T-helper 1 cell treated with Interleukin-12 subunit alpha and Interleukin-12 subunit beta and Interleukin-4 antibody, amounts not matched to agents 30 μg/mL and 1 μg/mL, for 36 hours (primary cell): ENCODE measurements around the gene SH3RF2.
"Not testable (repeated sequence)": the region's sequence is repeated elsewhere in the genome, so short reads cannot be mapped to it uniquely, and the experiment has no call there.

ENCODE experiments used
- H3K27ac Mint-ChIP-seq: one replicate; pipeline ENCODE4 v1.8.0; 2021; ENCODE audit warnings: mild to moderate bottlenecking, mixed read lengths
- H3K27me3 Mint-ChIP-seq: one replicate; pipeline ENCODE4 v1.8.0; 2021; ENCODE audit warnings: low read depth, mixed read lengths
- H3K36me3 Mint-ChIP-seq: one replicate; pipeline ENCODE4 v1.8.0; 2021; ENCODE audit warnings: low read depth, mixed read lengths
- H3K4me1 Mint-ChIP-seq: one replicate; pipeline ENCODE4 v1.8.0; 2021; ENCODE audit warnings: low read depth, mixed read lengths
- H3K4me3 Mint-ChIP-seq: one replicate; pipeline ENCODE4 v1.8.0; 2021; ENCODE audit warnings: mild to moderate bottlenecking, moderate library complexity, mixed read lengths
- H3K9me3 Mint-ChIP-seq: one replicate; pipeline ENCODE4 v1.8.0; 2021; ENCODE audit warnings: mixed read lengths

Gene SH3RF2

DNA sequence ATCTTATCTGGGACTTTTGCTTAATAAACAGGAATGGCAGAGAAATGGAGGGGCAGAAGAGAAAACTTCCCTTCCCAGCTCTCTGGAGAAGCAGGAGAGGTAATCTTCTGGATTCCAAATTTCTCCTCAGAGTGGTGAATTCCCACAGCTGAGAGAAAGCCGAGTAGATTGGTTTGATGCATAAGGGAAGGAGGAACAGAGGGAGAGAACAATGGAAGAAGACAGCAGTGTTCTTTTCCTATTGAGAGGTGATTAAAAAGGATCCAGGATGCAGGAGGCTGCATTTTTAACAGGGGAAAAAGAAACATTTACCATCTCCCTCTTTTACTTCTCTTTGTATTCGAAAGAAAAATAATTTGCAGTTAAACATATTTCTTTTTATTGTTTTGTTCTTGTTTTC is 13.1 kb downstream of the SH3RF2 start:
- H3K4me1 Mint-ChIP-seq, result peaks cover 21% of the 10 kb centered on the region
- H3K9me3 Mint-ChIP-seq, result no peaks in the 10 kb centered on the region
- H3K36me3 Mint-ChIP-seq, result no peaks in the 10 kb centered on the region
- H3K4me3 Mint-ChIP-seq, result no peak overlapping the region
- H3K27ac Mint-ChIP-seq, result no peak overlapping the region
- H3K27me3 Mint-ChIP-seq, result peaks cover 48% of the 10 kb centered on the region

- no peaks in the 10 kb centered on the region for H3K9me3 Mint-ChIP-seq
Measured at GRCh38 chr5:145951071-145951470, 14.7 kb downstream of the SH3RF2 start.

DNA sequence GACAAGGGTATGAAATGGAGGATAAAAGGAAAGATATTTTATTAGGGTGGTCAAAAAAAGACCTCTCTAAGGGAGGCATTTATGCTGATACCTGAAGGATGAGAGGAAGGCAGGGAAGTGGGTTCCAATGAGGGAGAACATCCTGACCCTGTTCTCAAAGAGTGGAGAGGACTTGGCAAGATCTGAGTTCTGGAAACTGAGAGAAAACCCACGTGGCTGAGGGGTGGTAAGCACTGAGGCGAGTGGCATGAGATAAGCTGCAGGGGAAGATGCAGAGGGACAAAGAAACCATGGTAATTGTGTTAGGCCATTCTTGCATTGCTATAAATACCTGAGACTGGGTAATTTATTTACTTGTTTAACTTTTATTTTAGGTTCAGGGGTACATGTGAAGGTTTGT is 16.8 kb downstream of the SH3RF2 start:
- H3K4me3 Mint-ChIP-seq, result no peak overlapping the region
- peaks cover 53% of the 10 kb centered on the region for H3K27me3 Mint-ChIP-seq
- no peaks in the 10 kb centered on the region for H3K36me3 Mint-ChIP-seq
- no peaks in the 10 kb centered on the region for H3K4me1 Mint-ChIP-seq
- no peak overlapping the region for H3K27ac Mint-ChIP-seq
- H3K9me3 Mint-ChIP-seq, result no peaks in the 10 kb centered on the region

More at GRCh38 chr5:145951071-145951470, 14.7 kb downstream of the SH3RF2 start:
- peaks cover 48% of the 10 kb centered on the region for H3K27me3 Mint-ChIP-seq
- H3K4me3 Mint-ChIP-seq, result no peak overlapping the region
- peaks cover 10% of the 10 kb centered on the region for H3K4me1 Mint-ChIP-seq
- no peak overlapping the region for H3K27ac Mint-ChIP-seq
- H3K36me3 Mint-ChIP-seq, result no peaks in the 10 kb centered on the region

DNA sequence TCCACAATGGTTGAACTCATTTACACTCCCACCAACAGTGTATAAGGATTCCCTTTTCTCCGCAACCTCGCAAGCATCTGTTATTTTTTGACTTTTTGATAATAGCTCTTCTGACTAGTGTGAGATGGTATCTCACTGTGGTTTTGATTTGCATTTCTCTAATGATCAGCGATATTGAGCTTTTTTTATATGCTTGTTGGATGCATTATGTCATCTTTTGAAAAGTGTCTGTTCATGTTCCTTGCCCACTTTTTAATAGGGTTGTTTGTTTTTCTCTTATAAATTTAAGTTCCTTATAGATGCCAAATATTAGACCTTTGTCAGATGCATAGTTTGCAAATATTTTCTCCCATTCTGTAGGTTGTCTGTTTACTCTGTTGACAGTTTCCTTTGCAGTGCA is 17.8 kb downstream of the SH3RF2 start:
- peaks cover 49% of the 10 kb centered on the region for H3K27me3 Mint-ChIP-seq
- not testable (repeated sequence) for H3K4me1 Mint-ChIP-seq, H3K27ac Mint-ChIP-seq, H3K4me3 Mint-ChIP-seq, H3K36me3 Mint-ChIP-seq, H3K9me3 Mint-ChIP-seq

DNA sequence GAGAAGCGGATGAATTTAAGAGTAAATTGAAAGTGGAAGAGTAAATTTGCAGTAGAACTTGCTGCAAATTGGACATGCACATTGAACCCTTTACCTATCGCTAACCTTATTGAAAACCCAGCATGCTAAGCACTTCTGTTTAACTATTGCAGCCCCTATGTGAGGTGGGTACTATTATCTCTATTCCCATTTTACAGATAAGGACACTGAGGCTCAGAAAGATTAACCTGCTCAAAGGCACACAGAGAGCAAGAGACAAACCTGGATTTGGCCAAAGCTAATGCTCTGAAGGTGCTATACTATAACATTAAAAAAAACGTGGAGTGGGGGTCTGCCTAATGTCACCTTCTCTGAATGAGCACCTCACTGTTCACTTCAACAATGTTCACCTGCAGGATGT is 21.0 kb downstream of the SH3RF2 start:
- no peaks in the 10 kb centered on the region for H3K9me3 Mint-ChIP-seq
- H3K4me3 Mint-ChIP-seq, result no peak overlapping the region
- H3K27me3 Mint-ChIP-seq, result peaks cover 35% of the 10 kb centered on the region
- H3K27ac Mint-ChIP-seq, result no peak overlapping the region
- H3K4me1 Mint-ChIP-seq, result no peaks in the 10 kb centered on the region
- no peaks in the 10 kb centered on the region for H3K36me3 Mint-ChIP-seq

DNA sequence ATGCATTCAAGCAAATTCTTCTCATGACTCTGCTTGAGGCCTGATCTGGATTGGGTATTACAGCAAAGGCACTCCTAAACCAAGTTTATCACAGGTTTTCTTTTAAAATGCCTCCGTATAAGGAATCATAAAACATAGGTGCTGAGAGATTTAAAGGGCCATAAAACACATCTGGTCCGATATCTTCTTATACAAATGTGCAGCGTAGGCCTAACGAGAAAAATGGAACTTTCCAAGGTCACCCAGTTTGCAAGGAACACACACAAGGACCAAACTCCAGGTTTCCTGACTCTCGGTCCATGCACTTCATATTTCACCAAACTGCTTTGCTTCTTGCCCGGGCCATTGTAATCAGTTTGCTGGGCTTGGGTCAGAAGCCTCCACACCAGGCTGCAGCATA is 22.1 kb downstream of the SH3RF2 start:
- Mint-ChIP-seq H3K27ac (no peak overlapping the region), H3K36me3 (no peaks in the 10 kb centered on the region), H3K4me1 (no peaks in the 10 kb centered on the region), H3K9me3 (no peaks in the 10 kb centered on the region), H3K4me3 (no peak overlapping the region), H3K27me3 (peaks cover 29% of the 10 kb centered on the region)

DNA sequence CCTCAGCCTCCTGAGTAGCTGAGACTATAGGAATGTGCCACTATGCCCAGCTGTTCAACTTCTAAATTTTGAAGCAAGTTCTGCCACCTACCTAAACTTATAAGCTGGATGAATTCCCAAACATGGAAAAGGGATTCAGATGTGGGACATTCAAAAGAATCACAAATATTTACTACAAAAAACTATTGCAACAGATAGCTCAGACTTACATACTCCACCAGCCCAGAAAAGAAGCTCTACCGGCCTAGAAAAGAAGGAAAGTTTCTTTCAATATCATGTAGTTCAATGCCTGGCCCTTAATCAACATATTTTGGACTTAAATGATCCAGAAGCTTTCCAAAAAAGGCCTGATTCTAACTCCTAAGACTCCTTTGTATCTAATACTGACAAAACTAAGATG is 23.8 kb downstream of the SH3RF2 start:
- Mint-ChIP-seq H3K27ac (no peak overlapping the region), H3K4me1 (no peaks in the 10 kb centered on the region), H3K27me3 (peaks cover 22% of the 10 kb centered on the region), H3K9me3 (no peaks in the 10 kb centered on the region), H3K36me3 (no peaks in the 10 kb centered on the region), H3K4me3 (no peak overlapping the region)

GRCh38 chr5:145960848-145961600 is 24.6 kb downstream of the SH3RF2 start:
- Mint-ChIP-seq H3K27me3 (peaks cover 21% of the 10 kb centered on the region), H3K27ac (no peak overlapping the region), H3K36me3 (no peaks in the 10 kb centered on the region), H3K9me3 (no peaks in the 10 kb centered on the region), H3K4me1 (no peaks in the 10 kb centered on the region), H3K4me3 (no peak overlapping the region)

GRCh38 chr5:145962001-145962400 is 25.6 kb downstream of the SH3RF2 start:
- Mint-ChIP-seq H3K36me3 (no peaks in the 10 kb centered on the region), H3K27ac (no peak overlapping the region), H3K27me3 (peaks cover 23% of the 10 kb centered on the region), H3K9me3 (no peaks in the 10 kb centered on the region), H3K4me1 (no peaks in the 10 kb centered on the region), H3K4me3 (no peak overlapping the region)

DNA sequence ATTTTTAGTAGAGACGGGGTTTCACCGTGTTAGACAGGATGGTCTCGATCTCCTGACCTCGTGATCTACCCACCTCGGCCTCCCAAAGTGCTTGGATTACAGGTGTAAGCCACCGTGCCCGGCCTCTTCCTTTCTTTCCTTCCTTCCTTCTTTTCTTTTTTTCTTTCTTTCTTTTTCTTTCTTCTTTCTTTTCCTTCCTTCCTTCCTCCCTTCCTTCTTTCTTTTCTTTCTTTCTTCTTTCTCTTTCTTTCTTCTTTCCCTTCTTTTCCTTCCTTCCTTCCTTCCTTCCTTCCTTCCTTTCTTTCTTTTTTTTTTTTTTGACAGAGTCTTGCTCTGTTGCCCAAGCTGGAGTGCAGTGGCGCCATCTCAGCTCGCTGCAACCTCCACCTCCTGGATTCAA is 27.6 kb downstream of the SH3RF2 start:
- not testable (repeated sequence) for H3K27ac Mint-ChIP-seq, H3K9me3 Mint-ChIP-seq, H3K4me3 Mint-ChIP-seq, H3K4me1 Mint-ChIP-seq, H3K36me3 Mint-ChIP-seq
- H3K27me3 Mint-ChIP-seq, result peaks cover 23% of the 10 kb centered on the region

- Mint-ChIP-seq H3K9me3 (no peaks in the 10 kb centered on the region), H3K36me3 (no peaks in the 10 kb centered on the region), H3K27ac (no peak overlapping the region), H3K4me3 (no peak overlapping the region), H3K27me3 (peaks cover 23% of the 10 kb centered on the region), H3K4me1 (no peaks in the 10 kb centered on the region)
Measured at GRCh38 chr5:145965804-145966203, 29.4 kb downstream of the SH3RF2 start.

DNA sequence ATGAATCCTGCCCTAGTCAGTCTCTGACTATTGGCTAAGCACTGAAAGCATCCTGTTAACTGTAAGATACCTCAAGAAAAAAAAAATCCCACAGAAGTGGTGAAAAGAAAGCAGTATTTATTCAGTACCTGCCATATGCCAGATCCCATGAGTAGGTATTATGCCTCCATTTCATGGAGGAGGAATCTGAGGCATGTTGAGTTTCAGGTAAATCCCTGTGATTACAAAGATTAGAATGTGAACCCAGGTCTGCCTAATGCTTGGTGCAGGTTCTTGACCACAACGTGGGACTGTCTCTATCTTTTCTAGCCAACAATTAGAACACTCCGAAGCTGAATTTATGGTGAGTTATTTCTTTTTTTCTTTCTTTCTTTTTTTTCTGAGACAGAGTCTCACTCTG is 30.9 kb downstream of the SH3RF2 start:
- no peaks in the 10 kb centered on the region for H3K36me3 Mint-ChIP-seq
- H3K9me3 Mint-ChIP-seq, result no peaks in the 10 kb centered on the region
- no peaks in the 10 kb centered on the region for H3K4me1 Mint-ChIP-seq
- H3K4me3 Mint-ChIP-seq, result no peak overlapping the region
- H3K27me3 Mint-ChIP-seq, result peaks cover 17% of the 10 kb centered on the region
- H3K27ac Mint-ChIP-seq, result no peak overlapping the region

- no peak overlapping the region for H3K4me3 Mint-ChIP-seq
Measured at GRCh38 chr5:145968970-145969713, 32.8 kb downstream of the SH3RF2 start.

GRCh38 chr5:145969714-145970092 is 33.3 kb downstream of the SH3RF2 start:
- no peaks in the 10 kb centered on the region for H3K4me1 Mint-ChIP-seq
- no peak overlapping the region for H3K4me3 Mint-ChIP-seq
- H3K9me3 Mint-ChIP-seq, result peaks cover 3% of the 10 kb centered on the region
- no peaks in the 10 kb centered on the region for H3K36me3 Mint-ChIP-seq
- H3K27ac Mint-ChIP-seq, result no peak overlapping the region
- H3K27me3 Mint-ChIP-seq, result peaks cover 14% of the 10 kb centered on the region

More at GRCh38 chr5:145968970-145969713, 32.8 kb downstream of the SH3RF2 start:
- peaks cover 14% of the 10 kb centered on the region for H3K27me3 Mint-ChIP-seq
- H3K27ac Mint-ChIP-seq, result no peak overlapping the region
- peaks cover 3% of the 10 kb centered on the region for H3K9me3 Mint-ChIP-seq
- H3K36me3 Mint-ChIP-seq, result no peaks in the 10 kb centered on the region
- H3K4me1 Mint-ChIP-seq, result no peaks in the 10 kb centered on the region

DNA sequence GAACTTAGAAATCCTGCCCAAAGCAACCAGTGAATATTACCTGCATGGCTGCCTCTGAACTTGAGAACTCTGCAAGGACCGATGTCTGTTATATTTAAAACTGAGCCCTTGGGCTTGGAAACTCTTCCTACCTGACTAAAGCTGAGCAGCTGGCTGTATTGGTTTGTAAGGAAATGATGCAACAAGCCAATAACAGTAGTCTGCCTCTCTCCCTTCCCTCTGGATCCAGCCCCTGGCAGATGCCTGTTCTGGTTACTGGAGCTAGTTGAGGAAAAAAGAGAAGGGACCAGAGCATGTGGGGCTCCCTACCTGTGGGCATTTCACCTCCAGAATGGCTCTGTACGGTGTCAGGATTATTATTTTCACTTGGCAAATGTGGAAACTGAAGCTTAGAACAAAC is 34.7 kb downstream of the SH3RF2 start:
- H3K27me3 Mint-ChIP-seq, result peaks cover 9% of the 10 kb centered on the region
- no peak overlapping the region for H3K27ac Mint-ChIP-seq
- H3K4me3 Mint-ChIP-seq, result no peak overlapping the region
- no peaks in the 10 kb centered on the region for H3K36me3 Mint-ChIP-seq
- peaks cover 3% of the 10 kb centered on the region for H3K9me3 Mint-ChIP-seq
- no peaks in the 10 kb centered on the region for H3K4me1 Mint-ChIP-seq
